B cell (primary cell): ENCODE data around the gene EFHC2. TPM values are rescaled to one million over a fixed set of nuclear protein-coding genes. Genes with fewer than 3 reads are reported as not detected.

Experiments used
- ATAC-seq: fragments of 200-7000 bp; cut with Tn5 transposase; one replicate; pipeline ENCODE4 v1.10.0; 2021; ENCODE audit warnings: low read depth, mild to moderate bottlenecking, moderate number of reproducible peaks, moderate library complexity
- CTCF ChIA-PET: fragments of 350-600 bp; sonication (Branson Sonifier 250); formaldehyde crosslinking; loops from one replicate; lab custom pipeline; 2021; ENCODE audit warnings: antibody characterized with exemption, inconsistent platforms; lab: Charles Lee
- POLR2A ChIA-PET: fragments of 350-600 bp; sonication (Branson Sonifier 250); formaldehyde crosslinking; loops from one replicate; lab custom pipeline; 2021; ENCODE audit warnings: antibody characterized with exemption; lab: Charles Lee
- DNase-seq: peaks from one replicate; pipeline ENCODE4 v3.0.0; 2013
- H2AFZ ChIP-seq: 2 replicates; pipeline ENCODE4 v1.6.1; 2012; ENCODE audit warnings: mild to moderate bottlenecking, low read depth, low read length; ENCODE audit not compliant: insufficient read depth, poor library complexity, severe bottlenecking
- H3K27ac ChIP-seq, 2 donors: 1 replicate in 1 of 2; 2 replicates in 1 of 2; pipeline ENCODE4 v1.5.1; 2012 to 2013; ENCODE audit warnings: low read length in 2 of 2, mild to moderate bottlenecking in 2 of 2, moderate library complexity in 1 of 2
- H3K27me3 ChIP-seq, 4 experiments: fragments of 200-600 bp in 1 of 4; sonication (generic) in 1 of 4; replicated peaks in 1 of 4; 1 replicate in 2 of 4; 2 replicates in 2 of 4; pipeline versions ENCODE4 v1.6.1 to v1.7.0; 2013 to 2016; ENCODE audit warnings: low read length in 3 of 4, mild to moderate bottlenecking in 2 of 4, mixed read lengths in 1 of 4, moderate library complexity in 1 of 4; ENCODE audit not compliant: insufficient read depth in 4 of 4, control insufficient read depth in 3 of 4; ENCODE audit errors: control extremely low read depth in 1 of 4
- H3K36me3 ChIP-seq, 2 experiments: replicated peaks in 1 of 2; 1 replicate in 1 of 2; 2 replicates in 1 of 2; pipeline versions ENCODE4 v1.6.1 to v1.7.1; 2013; ENCODE audit warnings: low read length in 1 of 2; ENCODE audit not compliant: insufficient read depth in 2 of 2, control insufficient read depth in 1 of 2; ENCODE audit errors: control extremely low read depth in 1 of 2, extremely low read depth in 1 of 2
- H3K4me1 ChIP-seq, 2 donors: fragments of 200-600 bp in 1 of 2; sonication (generic) in 1 of 2; 1 replicate in 1 of 2; 2 replicates in 1 of 2; pipeline versions ENCODE4 v1.5.1 to v1.6.1; 2013 to 2017; ENCODE audit warnings: low read length in 2 of 2; ENCODE audit not compliant: control insufficient read depth in 2 of 2, insufficient read depth in 2 of 2
- H3K4me2 ChIP-seq: replicated peaks from 2 replicates; pipeline ENCODE3; 2012; ENCODE audit warnings: mild to moderate bottlenecking, low read depth, low read length; ENCODE audit not compliant: poor library complexity, severe bottlenecking
- H3K4me3 ChIP-seq, 5 experiments: fragments of 200-600 bp in 1 of 5; sonication (generic) in 1 of 5; 1 replicate in 3 of 5; 2 replicates in 2 of 5; pipeline versions ENCODE4 v1.5.1 to v1.7.0; 2011 to 2016; ENCODE audit warnings: low read length in 4 of 5, mild to moderate bottlenecking in 4 of 5, low read depth in 2 of 5, control low read depth in 1 of 5, moderate library complexity in 1 of 5; ENCODE audit not compliant: insufficient read depth in 1 of 5; ENCODE audit errors: control extremely low read depth in 1 of 5, extremely low read depth in 1 of 5
- H3K79me2 ChIP-seq: fragments of 200-600 bp; sonication (generic); one replicate; pipeline ENCODE4 v1.6.0; 2016; ENCODE audit warnings: low read length; ENCODE audit not compliant: control insufficient read depth, insufficient read depth
- H3K9ac ChIP-seq: fragments of 200-600 bp; sonication (generic); 2 replicates; pipeline ENCODE4 v1.6.1; 2017; ENCODE audit warnings: mild to moderate bottlenecking, low read length, moderate library complexity
- H3K9me3 ChIP-seq, 3 donors: one replicate each; pipeline versions ENCODE4 v1.6.1 to v1.7.1; 2013; ENCODE audit warnings: low read length in 2 of 3; ENCODE audit not compliant: control insufficient read depth in 2 of 3, insufficient read depth in 1 of 3; ENCODE audit errors: control extremely low read depth in 1 of 3
- H4K20me1 ChIP-seq: 2 replicates; pipeline ENCODE4 v1.6.0; 2012; ENCODE audit warnings: mild to moderate bottlenecking, low read length; ENCODE audit not compliant: insufficient read depth, control insufficient read depth, poor library complexity, severe bottlenecking
- H3K27ac Mint-ChIP-seq: one replicate; pipeline ENCODE4 v1.8.0; 2021; ENCODE audit warnings: mixed read lengths
- H3K27me3 Mint-ChIP-seq: one replicate; pipeline ENCODE4 v1.8.0; 2021; ENCODE audit warnings: mixed read lengths
- H3K4me1 Mint-ChIP-seq: one replicate; pipeline ENCODE4 v1.8.0; 2021; ENCODE audit warnings: mixed read lengths
- H3K4me3 Mint-ChIP-seq: one replicate; pipeline ENCODE4 v1.8.0; 2021; ENCODE audit warnings: mixed read lengths
- H3K9me3 Mint-ChIP-seq: one replicate; pipeline ENCODE4 v1.8.0; 2022; ENCODE audit warnings: mixed read lengths; ENCODE audit not compliant: insufficient read depth
- EZH2 ChIP-seq: IDR thresholded peaks from 2 replicates; pipeline ENCODE4 v1.6.1; 2012; ENCODE audit warnings: borderline replicate concordance, low read depth, mild to moderate bottlenecking, moderate library complexity, low read length; ENCODE audit not compliant: insufficient read depth, poor library complexity, severe bottlenecking
- intact Hi-C: fragments of 100-400 bp; cut with micrococcal nuclease; formaldehyde crosslinking; loops from one replicate; pipeline ENCODE4 v1.10.0; 2022
- polyA plus RNA-seq: library from polyadenylated mRNA; depleted of rRNA; stranded (reverse); fragments of >200 nt; gene quantifications from 2 replicates; pipeline ENCODE4 v1.2.3, GENCODE V29; 2012
- total RNA-seq, 2 donors: library from RNA; stranded (reverse); fragments of 120-200 nt in 1 of 2; gene quantifications; 1 replicate in 1 of 2; 2 replicates in 1 of 2; pipeline versions ENCODE4 v1.2.3 to v1.2.4, GENCODE V29; 2013 to 2022
- TF ChIP-seq, protein P1 (sequence below): fragments of 200-600 bp; IDR thresholded peaks from one replicate; pipeline ENCODE4 v1.8.0; 2022; ENCODE audit warnings: antibody characterized with exemption, mild to moderate bottlenecking

EFHC2 gene
- total and polyA plus RNA-seq, 2 donors (not counting 1 experiment from before 2014, with no cell fraction given): 0.12 to 0.47 TPM

DNA sequence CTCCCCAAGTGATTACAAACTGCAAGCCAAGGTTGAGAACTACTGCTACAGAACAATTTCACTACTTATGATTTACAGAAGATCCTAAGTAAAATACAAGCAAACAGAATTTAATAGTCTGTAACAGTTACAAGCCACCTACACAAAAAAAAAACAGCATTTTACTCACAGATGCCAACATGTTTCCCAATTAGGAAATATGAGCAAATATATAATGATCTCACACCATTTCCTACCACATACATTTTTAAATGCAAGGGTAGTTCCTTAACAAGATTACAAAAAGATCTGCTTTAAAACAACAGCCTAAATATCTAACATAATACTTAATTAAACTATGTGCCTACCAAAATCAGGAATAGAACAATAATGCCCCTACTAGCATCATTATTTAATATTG, 63.4 kb downstream of the EFHC2 start:
- peaks cover 2% of the 10 kb centered on the region for H3K27me3 Mint-ChIP-seq
- H3K27ac Mint-ChIP-seq: no peak overlapping the region
- POLR2A ChIA-PET: no interaction called here
- H3K79me2 ChIP-seq: no peaks in the 10 kb centered on the region
- no peaks in the 10 kb centered on the region for H3K4me1 Mint-ChIP-seq
- no peaks in the 10 kb centered on the region for H3K4me1 ChIP-seq
- CTCF ChIA-PET: no interaction called here
- H3K4me3 Mint-ChIP-seq: no peak overlapping the region
- DNase-seq: no peak
- no peaks in the 10 kb centered on the region for H3K36me3 ChIP-seq
- H3K27ac ChIP-seq: no peak overlapping the region
- ATAC-seq: no peak
- no peaks in the 10 kb centered on the region for H3K27me3 ChIP-seq
- no peak overlapping the region for H3K4me2 ChIP-seq
- no peaks in the 10 kb centered on the region for H4K20me1 ChIP-seq
- intact Hi-C loops: no loop called here
- H3K9ac ChIP-seq: no peak overlapping the region
- H3K9me3 Mint-ChIP-seq: no peaks in the 10 kb centered on the region
- no peak overlapping the region for H3K4me3 ChIP-seq
- no peaks in the 10 kb centered on the region for H3K9me3 ChIP-seq
- TF ChIP-seq, protein P1, sequence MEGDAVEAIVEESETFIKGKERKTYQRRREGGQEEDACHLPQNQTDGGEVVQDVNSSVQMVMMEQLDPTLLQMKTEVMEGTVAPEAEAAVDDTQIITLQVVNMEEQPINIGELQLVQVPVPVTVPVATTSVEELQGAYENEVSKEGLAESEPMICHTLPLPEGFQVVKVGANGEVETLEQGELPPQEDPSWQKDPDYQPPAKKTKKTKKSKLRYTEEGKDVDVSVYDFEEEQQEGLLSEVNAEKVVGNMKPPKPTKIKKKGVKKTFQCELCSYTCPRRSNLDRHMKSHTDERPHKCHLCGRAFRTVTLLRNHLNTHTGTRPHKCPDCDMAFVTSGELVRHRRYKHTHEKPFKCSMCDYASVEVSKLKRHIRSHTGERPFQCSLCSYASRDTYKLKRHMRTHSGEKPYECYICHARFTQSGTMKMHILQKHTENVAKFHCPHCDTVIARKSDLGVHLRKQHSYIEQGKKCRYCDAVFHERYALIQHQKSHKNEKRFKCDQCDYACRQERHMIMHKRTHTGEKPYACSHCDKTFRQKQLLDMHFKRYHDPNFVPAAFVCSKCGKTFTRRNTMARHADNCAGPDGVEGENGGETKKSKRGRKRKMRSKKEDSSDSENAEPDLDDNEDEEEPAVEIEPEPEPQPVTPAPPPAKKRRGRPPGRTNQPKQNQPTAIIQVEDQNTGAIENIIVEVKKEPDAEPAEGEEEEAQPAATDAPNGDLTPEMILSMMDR: no peak
- no peak for TF ChIP-seq EZH2
- no peak overlapping the region for H2AFZ ChIP-seq

DNA sequence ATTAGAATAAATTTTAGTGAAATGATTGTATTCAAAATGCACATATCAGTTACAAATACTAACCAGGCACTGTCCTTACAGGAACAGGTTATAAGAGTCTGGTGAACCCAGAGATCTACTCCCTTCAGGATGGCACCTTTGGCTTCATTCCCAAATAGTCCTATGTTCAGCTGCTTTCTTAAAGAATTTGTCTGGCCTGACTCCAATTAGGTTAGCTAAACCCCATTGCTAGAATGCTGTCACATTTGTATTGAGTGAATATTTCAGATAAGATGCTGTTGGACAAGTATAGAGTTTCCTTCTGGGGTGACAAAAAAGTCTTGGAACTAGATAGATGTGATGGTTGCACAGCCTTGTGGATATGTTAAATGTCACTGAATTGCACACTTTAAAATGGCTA, 69.4 kb downstream of the EFHC2 start:
- H4K20me1 ChIP-seq: no peaks in the 10 kb centered on the region
- Mint-ChIP-seq H3K9me3 (no peaks in the 10 kb centered on the region), H3K27ac (no peak overlapping the region), H3K4me1 (no peaks in the 10 kb centered on the region), H3K4me3 (no peak overlapping the region), H3K27me3 (peaks cover 8% of the 10 kb centered on the region)
- ChIA-PET CTCF (no interaction called here), POLR2A (no interaction called here)
- no peaks in the 10 kb centered on the region for H3K4me1 ChIP-seq
- DNase-seq (no peak), ATAC-seq (no peak)
- no peak overlapping the region for H3K4me3 ChIP-seq
- H3K36me3 ChIP-seq: no peaks in the 10 kb centered on the region
- no peaks in the 10 kb centered on the region for H3K27me3 ChIP-seq
- H3K27ac ChIP-seq: no peak overlapping the region
- H3K79me2 ChIP-seq: no peaks in the 10 kb centered on the region
- no peak overlapping the region for H2AFZ ChIP-seq
- H3K9me3 ChIP-seq: no peaks in the 10 kb centered on the region
- no peak overlapping the region for H3K4me2 ChIP-seq
- TF ChIP-seq EZH2: no peak
- TF ChIP-seq, protein P1: no peak
- intact Hi-C loops: no loop called here
- H3K9ac ChIP-seq: no peak overlapping the region
